Uterus (tissue), 2 donors: ENCODE data around the gene EML5.

ENCODE experiments used
- CTCF ChIP-seq, 4 experiments: fragments of 200-600 bp in 2 of 4; fragments of 450-650 bp in 2 of 4; sonication (generic) in 2 of 4; IDR thresholded peaks; one replicate each; pipeline ENCODE4 v1.5.1; 2016 to 2019; ENCODE audit warnings: antibody characterized with exemption in 4 of 4, mild to moderate bottlenecking in 2 of 4, moderate library complexity in 1 of 4
- POLR2A ChIP-seq, 2 donors: fragments of 450-650 bp; IDR thresholded peaks; one replicate each; pipeline ENCODE4 v1.6.1; 2016; ENCODE audit warnings: antibody characterized with exemption in 2 of 2, mild to moderate bottlenecking in 1 of 2, moderate library complexity in 1 of 2

- no peak for TF ChIP-seq CTCF (IDR thresholded peaks at IDR 0.05)
- TF ChIP-seq POLR2A (IDR thresholded peaks at IDR 0.05), result no peak
Measured at GRCh38 chr14:88727057-88727456, 65.7 kb downstream of the EML5 start.
